HG02642 (cell line): ENCODE results near the gene CCDC102B.
A peak's percentile ranks its signal among the peaks of the same experiment; 100 is the strongest.
"Not testable (repeated sequence)": the region's sequence is repeated elsewhere in the genome, so short reads cannot be mapped to it uniquely, and the experiment has no call there.

Source experiments
- ATAC-seq: cut with Tn5 transposase; IDR thresholded peaks from one replicate; pipeline ENCODE4 v1.9.1; 2021; ENCODE audit warnings: mild to moderate bottlenecking; ENCODE audit not compliant: unreplicated experiment, poor library complexity

The CCDC102B gene

DNA sequence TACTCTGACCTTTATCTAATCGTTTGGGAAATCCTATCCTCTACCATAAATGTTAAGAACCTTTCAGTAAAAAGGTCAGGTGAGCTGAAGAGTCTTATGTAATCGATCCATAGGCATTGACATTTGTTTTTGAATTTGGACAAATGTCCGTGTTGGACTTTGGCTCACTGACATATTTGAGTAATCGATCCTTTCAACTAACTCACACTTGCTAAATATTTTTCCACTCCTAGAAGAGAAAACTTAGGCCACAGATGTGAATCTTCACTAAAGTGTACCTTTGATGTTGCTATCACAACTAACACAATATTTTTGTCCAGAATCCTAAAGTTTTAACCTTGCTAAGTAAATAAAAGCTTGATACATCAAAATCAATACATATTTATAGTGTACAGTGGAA lies 89.5 kb downstream of the CCDC102B start:
- ATAC-seq: no peak

GRCh38 chr18:68893354-68893753 lies 95.5 kb downstream of the CCDC102B start:
- peak; percentile 55 for ATAC-seq

GRCh38 chr18:68897286-68897685 lies 99.4 kb downstream of the CCDC102B start:
- no peak for ATAC-seq

GRCh38 chr18:68909579-68909978 lies 111.7 kb downstream of the CCDC102B start:
- no peak for ATAC-seq

DNA sequence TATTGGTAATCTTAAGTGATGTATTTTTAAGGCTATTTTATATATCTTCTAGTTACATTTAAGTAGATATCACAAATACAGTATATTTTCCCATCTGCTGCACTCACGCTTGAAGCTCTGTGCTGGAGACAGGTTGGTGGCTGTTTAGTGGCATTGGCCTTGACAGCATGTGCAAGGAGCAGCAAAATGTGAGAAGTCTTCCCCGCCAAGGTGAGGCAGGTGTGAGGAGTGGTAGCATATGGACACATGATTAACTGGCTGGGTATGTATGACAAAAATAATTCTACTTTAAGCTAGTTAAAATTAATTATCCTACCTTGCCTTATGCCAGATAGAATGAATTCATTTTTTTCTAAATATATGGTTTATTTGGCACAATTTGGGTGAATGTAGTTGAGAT lies 117.2 kb downstream of the CCDC102B start:
- ATAC-seq: no peak

DNA sequence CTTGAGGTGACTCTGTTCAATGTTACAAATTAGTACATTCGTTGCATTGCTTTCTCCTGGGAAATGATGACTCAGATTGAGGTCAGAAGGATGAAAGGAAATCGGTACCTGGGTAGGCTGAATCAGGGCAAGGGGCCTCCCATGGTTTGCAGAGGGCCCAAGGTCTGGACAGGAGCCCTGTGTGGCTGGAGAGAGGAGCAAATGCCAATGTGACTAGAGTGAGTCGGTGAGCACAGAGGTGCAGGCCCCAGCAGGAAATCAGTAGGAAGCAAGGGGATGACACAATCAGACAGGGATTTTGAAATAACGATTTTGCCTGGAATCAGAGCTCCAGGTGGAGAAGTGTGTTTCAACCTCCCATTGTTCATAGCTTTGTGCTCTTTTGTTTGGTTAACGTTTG lies 118.9 kb downstream of the CCDC102B start:
- no peak for ATAC-seq

GRCh38 chr18:68918216-68918615 lies 120.3 kb downstream of the CCDC102B start:
- no peak for ATAC-seq

- no peak for ATAC-seq
Observed at GRCh38 chr18:68919900-68920299, 122.0 kb downstream of the CCDC102B start.

GRCh38 chr18:68922392-68922791 lies 124.5 kb downstream of the CCDC102B start:
- ATAC-seq: no peak

DNA sequence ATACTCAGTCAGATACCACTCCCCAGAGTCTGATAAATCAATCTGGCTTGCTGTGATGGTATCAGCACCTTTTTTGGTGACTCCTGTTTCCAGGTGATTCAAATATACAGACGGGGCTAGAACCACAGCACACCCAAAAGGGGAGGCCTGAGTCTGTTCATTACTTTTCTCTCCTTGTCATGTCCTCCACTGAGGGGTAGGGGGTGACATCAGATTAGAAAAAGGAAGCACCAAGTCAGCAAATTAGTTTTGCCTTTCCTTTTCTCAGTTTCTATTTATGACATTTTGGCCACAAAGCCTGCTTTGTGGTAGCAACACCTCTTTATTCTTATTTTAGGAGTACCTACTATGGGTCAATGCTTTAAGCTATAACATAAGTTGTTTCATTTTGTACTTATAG lies 127.4 kb downstream of the CCDC102B start:
- peak; percentile 80 for ATAC-seq

- no peak for ATAC-seq
Observed at GRCh38 chr18:68928762-68929675, 131.1 kb downstream of the CCDC102B start.

DNA sequence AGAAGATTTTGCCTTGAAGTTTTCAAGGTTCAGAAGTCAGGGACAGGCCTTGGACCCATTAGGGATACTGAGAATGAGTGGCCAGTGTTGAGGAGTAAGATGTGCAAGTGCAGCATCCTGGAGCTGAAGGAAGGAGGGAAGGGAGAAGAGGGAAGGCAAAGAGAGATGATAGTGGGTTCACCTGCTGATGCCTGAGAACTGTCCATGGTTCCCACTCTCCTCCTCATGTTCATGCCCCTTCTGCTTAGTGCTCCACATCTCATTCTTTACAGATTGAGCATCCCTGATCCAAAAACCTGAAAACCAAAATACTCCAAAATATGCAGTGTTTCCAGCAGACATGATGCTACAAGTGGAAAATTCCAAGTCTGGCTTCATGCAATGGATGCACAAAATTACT lies 137.8 kb downstream of the CCDC102B start:
- ATAC-seq: no peak

DNA sequence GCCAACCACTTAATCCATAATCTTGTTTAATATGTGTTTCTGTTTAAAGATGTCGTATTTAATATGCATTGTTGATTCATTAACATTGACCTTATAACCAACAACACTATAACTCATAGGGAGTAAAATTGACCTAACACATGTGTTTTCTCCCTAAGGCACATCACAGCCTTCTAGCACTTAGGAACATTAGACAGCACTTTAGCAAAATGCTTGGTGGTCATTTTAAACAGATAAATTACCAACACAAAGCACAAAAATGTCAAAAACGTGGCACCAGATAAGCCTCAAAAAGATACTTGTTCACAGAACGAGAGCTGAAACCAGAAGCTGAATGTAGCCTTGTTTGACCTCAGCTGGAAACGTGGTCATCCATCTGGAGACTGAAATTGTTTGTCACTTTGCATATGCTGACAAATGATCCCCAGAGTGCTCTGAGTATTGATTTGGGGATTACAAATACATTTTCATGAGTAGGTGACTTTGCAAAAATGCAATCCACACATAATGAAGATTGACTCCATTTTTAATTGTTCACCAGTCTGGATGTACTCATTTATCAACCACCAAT lies 139.2 kb downstream of the CCDC102B start:
- no peak for ATAC-seq

- ATAC-seq: no peak
Observed at GRCh38 chr18:68940039-68940438, 142.2 kb downstream of the CCDC102B start.

DNA sequence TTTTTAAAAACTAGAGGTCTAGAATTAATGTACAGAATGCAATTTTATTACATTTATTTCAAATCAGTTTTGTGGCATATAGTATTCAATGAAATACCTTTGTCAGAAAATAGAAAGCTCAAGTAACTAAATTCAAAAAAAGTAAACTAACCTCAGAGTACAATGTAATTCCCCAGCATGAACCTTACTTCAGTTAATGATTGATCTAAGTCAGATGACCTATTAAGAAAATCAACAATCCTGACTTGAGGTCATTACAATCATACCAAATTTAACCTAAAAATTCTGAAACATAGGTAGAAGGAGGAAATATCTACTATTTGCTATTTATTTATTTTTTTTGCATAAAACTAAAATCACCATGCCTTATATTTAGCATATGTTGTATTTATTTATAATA lies 142.9 kb downstream of the CCDC102B start:
- ATAC-seq: no peak

- no peak for ATAC-seq
Observed at GRCh38 chr18:68942230-68942629, 144.3 kb downstream of the CCDC102B start.

- ATAC-seq: not testable (repeated sequence)
Observed at GRCh38 chr18:68943861-68944260, 146.0 kb downstream of the CCDC102B start.

DNA sequence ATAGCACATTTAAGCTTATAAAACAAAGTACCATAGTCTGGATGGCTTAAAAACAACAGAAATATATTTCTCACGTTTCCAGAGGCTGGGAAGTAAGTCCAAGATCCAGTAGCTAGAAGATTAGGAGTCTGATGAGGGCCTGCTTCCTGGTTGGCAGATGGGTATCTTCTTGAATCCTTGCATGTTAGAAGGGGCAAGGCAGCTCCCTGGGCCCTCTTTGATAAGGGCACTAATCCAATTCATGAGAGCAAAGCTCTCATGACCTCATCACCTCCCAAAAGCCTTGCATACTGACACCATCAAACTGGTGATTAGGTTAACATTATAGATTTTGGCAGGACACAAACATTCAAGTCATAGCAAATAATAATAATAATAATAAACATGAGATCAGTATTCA lies 146.4 kb downstream of the CCDC102B start:
- ATAC-seq: no peak

- no peak for ATAC-seq
Observed at GRCh38 chr18:68944826-68945225, 146.9 kb downstream of the CCDC102B start.

- no peak for ATAC-seq
Observed at GRCh38 chr18:68948622-68949021, 150.7 kb downstream of the CCDC102B start.

GRCh38 chr18:68954738-68955137 lies 156.9 kb downstream of the CCDC102B start:
- no peak for ATAC-seq

- ATAC-seq: no peak
Observed at GRCh38 chr18:68956650-68957049, 158.8 kb downstream of the CCDC102B start.
